ENCODE measurements around the gene FTO. TPM values are rescaled to one million over a fixed set of nuclear protein-coding genes. Genes with fewer than 3 reads are reported as not detected.

The FTO gene
- total RNA-seq, 2 experiments from 2014 or later: 48.6 to 53.2 TPM

DNA sequence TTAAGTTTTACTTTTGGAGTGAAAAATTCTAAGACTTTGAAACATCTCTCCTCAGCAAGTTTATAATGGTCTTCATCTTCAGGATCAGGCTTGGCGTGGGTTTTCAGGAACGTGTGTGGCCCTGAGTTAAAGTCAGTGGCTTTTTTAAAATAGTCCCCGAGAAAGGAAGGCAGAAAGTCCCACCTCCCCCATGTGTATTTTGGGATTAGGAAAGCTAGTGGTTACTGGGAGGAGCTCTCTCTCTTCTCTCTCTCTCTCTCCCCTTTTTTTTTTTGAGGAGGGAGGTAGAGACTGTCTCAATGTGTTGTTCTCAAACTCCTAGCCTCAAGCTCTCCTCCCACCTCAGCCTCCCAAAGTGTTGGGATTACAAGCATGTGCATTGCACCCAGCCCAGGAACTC is 369.4 kb downstream of the FTO start:
- H3K36me3 Mint-ChIP-seq (ENCODE audit: low read depth): no peaks in the 10 kb centered on the region
- TF ChIP-seq, protein P1, sequence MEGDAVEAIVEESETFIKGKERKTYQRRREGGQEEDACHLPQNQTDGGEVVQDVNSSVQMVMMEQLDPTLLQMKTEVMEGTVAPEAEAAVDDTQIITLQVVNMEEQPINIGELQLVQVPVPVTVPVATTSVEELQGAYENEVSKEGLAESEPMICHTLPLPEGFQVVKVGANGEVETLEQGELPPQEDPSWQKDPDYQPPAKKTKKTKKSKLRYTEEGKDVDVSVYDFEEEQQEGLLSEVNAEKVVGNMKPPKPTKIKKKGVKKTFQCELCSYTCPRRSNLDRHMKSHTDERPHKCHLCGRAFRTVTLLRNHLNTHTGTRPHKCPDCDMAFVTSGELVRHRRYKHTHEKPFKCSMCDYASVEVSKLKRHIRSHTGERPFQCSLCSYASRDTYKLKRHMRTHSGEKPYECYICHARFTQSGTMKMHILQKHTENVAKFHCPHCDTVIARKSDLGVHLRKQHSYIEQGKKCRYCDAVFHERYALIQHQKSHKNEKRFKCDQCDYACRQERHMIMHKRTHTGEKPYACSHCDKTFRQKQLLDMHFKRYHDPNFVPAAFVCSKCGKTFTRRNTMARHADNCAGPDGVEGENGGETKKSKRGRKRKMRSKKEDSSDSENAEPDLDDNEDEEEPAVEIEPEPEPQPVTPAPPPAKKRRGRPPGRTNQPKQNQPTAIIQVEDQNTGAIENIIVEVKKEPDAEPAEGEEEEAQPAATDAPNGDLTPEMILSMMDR (IDR thresholded peaks at IDR 0.05): no peak
- H3K4me1 Mint-ChIP-seq (ENCODE audit: low read depth): no peaks in the 10 kb centered on the region
- H3K27me3 Mint-ChIP-seq: no peaks in the 10 kb centered on the region
- ATAC-seq (no peak), DNase-seq (no peak)
- H3K9me3 Mint-ChIP-seq: no peaks in the 10 kb centered on the region
- POLR2A ChIA-PET: no interaction called here
- CTCF ChIA-PET: no interaction called here
- no peak overlapping the region for H3K4me3 Mint-ChIP-seq
- no peak overlapping the region for H3K27ac Mint-ChIP-seq
- intact Hi-C loops (cut with micrococcal nuclease): no loop called here

- TF ChIP-seq, protein P1 (IDR thresholded peaks at IDR 0.05): no peak
- H3K27me3 Mint-ChIP-seq: no peaks in the 10 kb centered on the region
Measured at GRCh38 chr16:54075446-54075845, 371.5 kb downstream of the FTO start.

GRCh38 chr16:54076006-54076504 is 372.1 kb downstream of the FTO start:
- DNase-seq: no peak
- H3K27ac Mint-ChIP-seq: no peak overlapping the region
- ChIA-PET CTCF (no interaction called here), POLR2A (no interaction called here)
- H3K4me3 Mint-ChIP-seq: no peak overlapping the region
- TF ChIP-seq, protein P1 (IDR thresholded peaks at IDR 0.05): no peak
- H3K4me1 Mint-ChIP-seq (ENCODE audit: low read depth): no peaks in the 10 kb centered on the region
- no peaks in the 10 kb centered on the region for H3K9me3 Mint-ChIP-seq
- ATAC-seq: no peak
- H3K36me3 Mint-ChIP-seq (ENCODE audit: low read depth): no peaks in the 10 kb centered on the region
- no peaks in the 10 kb centered on the region for H3K27me3 Mint-ChIP-seq
- intact Hi-C loops (cut with micrococcal nuclease): no loop called here

More at GRCh38 chr16:54075446-54075845, 371.5 kb downstream of the FTO start:
- no peak overlapping the region for H3K4me3 Mint-ChIP-seq
- ATAC-seq: no peak
- no peaks in the 10 kb centered on the region for H3K9me3 Mint-ChIP-seq
- ChIA-PET POLR2A (no interaction called here), CTCF (no interaction called here)
- intact Hi-C loops (cut with micrococcal nuclease): no loop called here
- H3K36me3 Mint-ChIP-seq (ENCODE audit: low read depth): no peaks in the 10 kb centered on the region
- DNase-seq: no peak
- H3K27ac Mint-ChIP-seq: no peak overlapping the region
- no peaks in the 10 kb centered on the region for H3K4me1 Mint-ChIP-seq (ENCODE audit: low read depth)

GRCh38 chr16:54077050-54077821 is 373.3 kb downstream of the FTO start:
- CTCF ChIA-PET: no interaction called here
- TF ChIP-seq, protein P1 (IDR thresholded peaks at IDR 0.05): no peak
- no peak overlapping the region for H3K27ac Mint-ChIP-seq

GRCh38 chr16:54080524-54081008 is 376.6 kb downstream of the FTO start:
- ChIA-PET POLR2A (no interaction called here), CTCF (no interaction called here)
- H3K27me3 Mint-ChIP-seq: no peaks in the 10 kb centered on the region
- H3K27ac Mint-ChIP-seq: no peak overlapping the region
- no peaks in the 10 kb centered on the region for H3K4me1 Mint-ChIP-seq (ENCODE audit: low read depth)
- intact Hi-C loops (cut with micrococcal nuclease): no loop called here
- no peak overlapping the region for H3K4me3 Mint-ChIP-seq
- H3K9me3 Mint-ChIP-seq: no peaks in the 10 kb centered on the region
- ATAC-seq: no peak
- no peaks in the 10 kb centered on the region for H3K36me3 Mint-ChIP-seq (ENCODE audit: low read depth)
- DNase-seq: no peak
- TF ChIP-seq, protein P1 (IDR thresholded peaks at IDR 0.05): no peak

More at GRCh38 chr16:54077050-54077821, 373.3 kb downstream of the FTO start:
- Mint-ChIP-seq H3K36me3 (ENCODE audit: low read depth) (no peaks in the 10 kb centered on the region), H3K4me3 (no peak overlapping the region), H3K4me1 (ENCODE audit: low read depth) (no peaks in the 10 kb centered on the region), H3K9me3 (no peaks in the 10 kb centered on the region), H3K27me3 (no peaks in the 10 kb centered on the region)
- ATAC-seq (no peak), DNase-seq (peak; percentile 2)
- POLR2A ChIA-PET: no interaction called here
- intact Hi-C loops (cut with micrococcal nuclease): no loop called here

Measured in activated CD8-positive, alpha-beta T cell treated with anti-CD3 and anti-CD28 coated beads for 36 hours (primary cell).